Measurements from ENCODE around the gene CCT8. TPM values are rescaled to one million over a fixed set of nuclear protein-coding genes. Genes with fewer than 3 reads are reported as not detected.

Gene CCT8
- total RNA-seq, 1 experiment from 2014 or later = 244 TPM

GRCh38 chr21:29053656-29054055 is 19.8 kb downstream of the CCT8 start:
- no peak overlapping the region for H2AFZ ChIP-seq (ENCODE audit: low read length)
- no peaks in the 10 kb centered on the region for H3K9me2 ChIP-seq (replicated peaks; ENCODE audit: low read length)
- no peak overlapping the region for H3K9ac ChIP-seq (ENCODE audit: low read length)
- H3K27ac ChIP-seq (ENCODE audit: low read length) = no peak overlapping the region
- H3K9me3 ChIP-seq (ENCODE audit: low read length) = no peaks in the 10 kb centered on the region
- DNase-seq (no peak), ATAC-seq (no peak)
- H3K4me2 ChIP-seq (ENCODE audit: low read length) = no peak overlapping the region
- peaks cover 5% of the 10 kb centered on the region for H3F3A ChIP-seq (ENCODE audit: low read length, unreplicated experiment)
- no peaks in the 10 kb centered on the region; the same call in 1 of the 2 replicates for H3K4me1 ChIP-seq (ENCODE audit: insufficient read depth, low read length)
- TF ChIP-seq EZH2 (IDR thresholded peaks at IDR 0.05; ENCODE audit: low read length, unreplicated experiment) = no peak
- TF ChIP-seq EZH2phosphoT487 (IDR thresholded peaks at IDR 0.05; ENCODE audit: borderline replicate concordance, low read length) = no peak
- no peak for TF ChIP-seq CTCF (conservative IDR thresholded peaks at IDR 0.05; ENCODE audit: low read depth, low read length)
- no peaks in the 10 kb centered on the region for H3K79me2 ChIP-seq (ENCODE audit: low read length)
- ChIA-PET POLR2A (ENCODE audit: unreplicated experiment) (no interaction called here), CTCF (no interaction called here)
- BruUV-seq (replicated peaks) = TSS peak; percentile 21
- no peaks in the 10 kb centered on the region; the same call in 1 of the 2 replicates for H4K20me1 ChIP-seq (ENCODE audit: low read length)
- no peak overlapping the region for H3K4me3 ChIP-seq (ENCODE audit: low read length)
- H3K27me3 ChIP-seq (ENCODE audit: low read length) = no peaks in the 10 kb centered on the region
- peaks cover 75% of the 10 kb centered on the region for H3K36me3 ChIP-seq (ENCODE audit: low read depth, low read length)
- intact Hi-C loops (cut with micrococcal nuclease) = no loop called here

- ChIA-PET CTCF (no interaction called here), POLR2A (ENCODE audit: unreplicated experiment) (no interaction called here)
- no peak overlapping the region for H3K4me3 ChIP-seq (ENCODE audit: low read length)
- no peaks in the 10 kb centered on the region; the same call in 1 of the 2 replicates for H3K4me1 ChIP-seq (ENCODE audit: insufficient read depth, low read length)
- no peak overlapping the region for H2AFZ ChIP-seq (ENCODE audit: low read length)
- DNase-seq (no peak), ATAC-seq (no peak)
- peaks cover 5% of the 10 kb centered on the region for H3F3A ChIP-seq (ENCODE audit: low read length, unreplicated experiment)
- BruUV-seq (replicated peaks) = no TSS peak
- no peaks in the 10 kb centered on the region for H3K27me3 ChIP-seq (ENCODE audit: low read length)
- no peak overlapping the region for H3K4me2 ChIP-seq (ENCODE audit: low read length)
- H3K79me2 ChIP-seq (ENCODE audit: low read length) = no peaks in the 10 kb centered on the region
- no peak overlapping the region for H3K27ac ChIP-seq (ENCODE audit: low read length)
- no peaks in the 10 kb centered on the region; the same call in 1 of the 2 replicates for H4K20me1 ChIP-seq (ENCODE audit: low read length)
- no peaks in the 10 kb centered on the region for H3K9me3 ChIP-seq (ENCODE audit: low read length)
- TF ChIP-seq EZH2 (IDR thresholded peaks at IDR 0.05; ENCODE audit: low read length, unreplicated experiment) (no peak), EZH2phosphoT487 (IDR thresholded peaks at IDR 0.05; ENCODE audit: borderline replicate concordance, low read length) (no peak), CTCF (conservative IDR thresholded peaks at IDR 0.05; ENCODE audit: low read depth, low read length) (no peak)
- H3K9ac ChIP-seq (ENCODE audit: low read length) = no peak overlapping the region
- H3K9me2 ChIP-seq (replicated peaks; ENCODE audit: low read length) = no peaks in the 10 kb centered on the region
- intact Hi-C loops (cut with micrococcal nuclease) = no loop called here
- peaks cover 73% of the 10 kb centered on the region for H3K36me3 ChIP-seq (ENCODE audit: low read depth, low read length)
Observed at GRCh38 chr21:29053011-29053553, 20.4 kb downstream of the CCT8 start.

GRCh38 chr21:29052224-29052623 is 21.2 kb downstream of the CCT8 start:
- CTCF ChIA-PET = no interaction called here
- no TSS peak for BruUV-seq (replicated peaks)

More at GRCh38 chr21:29052224-29052623, 21.2 kb downstream of the CCT8 start:
- TF ChIP-seq CTCF (conservative IDR thresholded peaks at IDR 0.05; ENCODE audit: low read depth, low read length) = no peak
- Histone ChIP-seq H4K20me1 (ENCODE audit: low read length) (no peaks in the 10 kb centered on the region; the same call in 1 of the 2 replicates), H3K9me2 (replicated peaks; ENCODE audit: low read length) (no peaks in the 10 kb centered on the region), H2AFZ (ENCODE audit: low read length) (no peak overlapping the region), H3K4me1 (ENCODE audit: insufficient read depth, low read length) (no peaks in the 10 kb centered on the region; the same call in 1 of the 2 replicates), H3K27ac (ENCODE audit: low read length) (no peak overlapping the region), H3K79me2 (ENCODE audit: low read length) (no peaks in the 10 kb centered on the region), H3K9me3 (ENCODE audit: low read length) (no peaks in the 10 kb centered on the region), H3K27me3 (ENCODE audit: low read length) (no peaks in the 10 kb centered on the region), H3F3A (ENCODE audit: low read length, unreplicated experiment) (peaks cover 5% of the 10 kb centered on the region), H3K9ac (ENCODE audit: low read length) (no peak overlapping the region), H3K4me2 (ENCODE audit: low read length) (no peak overlapping the region), H3K4me3 (ENCODE audit: low read length) (no peak overlapping the region), H3K36me3 (ENCODE audit: low read depth, low read length) (peaks cover 74% of the 10 kb centered on the region)
- intact Hi-C loops (cut with micrococcal nuclease) = no loop called here
- ATAC-seq = no peak
- DNase-seq = no peak
- POLR2A ChIA-PET (ENCODE audit: unreplicated experiment) = no interaction called here
